SK-N-SH treated with all-trans-retinoic acid at 6 μM for 48 hours (cell line): ENCODE measurements around the gene ACIN1.

Experiments used
- ATAC-seq: fragments of 200-7000 bp; cut with Tn5 transposase; 3 replicates; pipeline ENCODE4 v1.9.1; 2020; ENCODE audit warnings: mild to moderate bottlenecking, moderate library complexity
- ARNTL ChIP-seq: fragments of 450-650 bp; formaldehyde crosslinking; IDR thresholded peaks from 2 replicates; pipeline ENCODE4 v1.5.0; 2020; ENCODE audit warnings: low read depth, mild to moderate bottlenecking, moderate library complexity, borderline replicate concordance
- BACH2 ChIP-seq: fragments of 250-450 bp; sonication (Bioruptor Pico); IDR thresholded peaks from 2 replicates; pipeline ENCODE4 v1.9.0; 2021; ENCODE audit warnings: mild to moderate bottlenecking, borderline replicate concordance
- CSDC2 ChIP-seq: fragments of 250-450 bp; sonication (Bioruptor Pico); IDR thresholded peaks from 2 replicates; pipeline ENCODE4 v1.5.0; 2020; ENCODE audit warnings: mild to moderate bottlenecking, moderate library complexity
- ESRRG ChIP-seq: fragments of 250-450 bp; sonication (Bioruptor Pico); IDR thresholded peaks from 2 replicates; pipeline ENCODE4 v1.6.1; 2021; ENCODE audit warnings: mild to moderate bottlenecking
- GLIS3 ChIP-seq: fragments of 250-450 bp; sonication (Bioruptor Pico); IDR thresholded peaks from 2 replicates; pipeline ENCODE4 v1.5.0; 2020; ENCODE audit warnings: mild to moderate bottlenecking, moderate library complexity
- ISL1 ChIP-seq: fragments of 250-450 bp; sonication (Bioruptor Pico); IDR thresholded peaks from 2 replicates; pipeline ENCODE4 v2.1.2; 2022; ENCODE audit warnings: mild to moderate bottlenecking, moderate library complexity
- PPARA ChIP-seq: fragments of 250-450 bp; sonication (Bioruptor Pico); IDR thresholded peaks from 2 replicates; pipeline ENCODE4 v1.5.0; 2020; ENCODE audit warnings: mild to moderate bottlenecking, borderline replicate concordance
- SNAI2 ChIP-seq: fragments of 250-450 bp; sonication (Bioruptor Pico); IDR thresholded peaks from 2 replicates; pipeline ENCODE4 v1.5.0; 2020; ENCODE audit warnings: mild to moderate bottlenecking, moderate library complexity
- TCF4 ChIP-seq: fragments of 250-450 bp; sonication (Bioruptor Pico); IDR thresholded peaks from 2 replicates; pipeline ENCODE4 v1.8.0; 2021; ENCODE audit warnings: mild to moderate bottlenecking, moderate library complexity, borderline replicate concordance
- TOX ChIP-seq: fragments of 250-450 bp; sonication (Bioruptor Pico); IDR thresholded peaks from 2 replicates; pipeline ENCODE4 v1.8.0; 2021; ENCODE audit warnings: mild to moderate bottlenecking, moderate library complexity, borderline replicate concordance
- ZC3H10 ChIP-seq: fragments of 250-450 bp; sonication (Bioruptor Pico); IDR thresholded peaks from 2 replicates; pipeline ENCODE4 v1.5.1; 2021; ENCODE audit warnings: mild to moderate bottlenecking, moderate library complexity
- ZFP3 ChIP-seq: fragments of 250-450 bp; sonication (Bioruptor Pico); IDR thresholded peaks from 2 replicates; pipeline ENCODE4 v1.5.0; 2020; ENCODE audit warnings: mild to moderate bottlenecking, moderate library complexity
- ZFP30 ChIP-seq: fragments of 450-650 bp; formaldehyde crosslinking; IDR thresholded peaks from 2 replicates; pipeline ENCODE4 v1.5.0; 2022; ENCODE audit warnings: mild to moderate bottlenecking, moderate library complexity
- ZNF70 ChIP-seq: fragments of 450-650 bp; formaldehyde crosslinking; IDR thresholded peaks from 2 replicates; pipeline ENCODE4 v1.5.0; 2020; ENCODE audit warnings: mild to moderate bottlenecking, moderate library complexity
- ZNF8 ChIP-seq: fragments of 450-650 bp; formaldehyde crosslinking; IDR thresholded peaks from 2 replicates; pipeline ENCODE4 v1.5.0; 2020; ENCODE audit warnings: mild to moderate bottlenecking, moderate library complexity
- TF ChIP-seq, protein P1 (sequence below): fragments of 250-450 bp; sonication (Bioruptor Pico); IDR thresholded peaks from 2 replicates; pipeline ENCODE4 v1.5.1; 2020; ENCODE audit warnings: low read depth, mild to moderate bottlenecking, moderate library complexity
- TF ChIP-seq, protein P2 (sequence below): fragments of 250-450 bp; sonication (Bioruptor Pico); IDR thresholded peaks from 2 replicates; pipeline ENCODE4 v1.5.0; 2020; ENCODE audit warnings: mild to moderate bottlenecking, moderate library complexity
- TF ChIP-seq, protein P3 (sequence below): fragments of 250-450 bp; sonication (Bioruptor Pico); IDR thresholded peaks from 2 replicates; pipeline ENCODE4 v1.8.0; 2021; ENCODE audit warnings: low read depth, mild to moderate bottlenecking, moderate library complexity, borderline replicate concordance
- TF ChIP-seq, protein P4 (sequence below): fragments of 250-450 bp; sonication (Bioruptor Pico); IDR thresholded peaks from 2 replicates; pipeline ENCODE4 v1.5.1; 2021; ENCODE audit warnings: mild to moderate bottlenecking, moderate library complexity

Gene ACIN1

DNA sequence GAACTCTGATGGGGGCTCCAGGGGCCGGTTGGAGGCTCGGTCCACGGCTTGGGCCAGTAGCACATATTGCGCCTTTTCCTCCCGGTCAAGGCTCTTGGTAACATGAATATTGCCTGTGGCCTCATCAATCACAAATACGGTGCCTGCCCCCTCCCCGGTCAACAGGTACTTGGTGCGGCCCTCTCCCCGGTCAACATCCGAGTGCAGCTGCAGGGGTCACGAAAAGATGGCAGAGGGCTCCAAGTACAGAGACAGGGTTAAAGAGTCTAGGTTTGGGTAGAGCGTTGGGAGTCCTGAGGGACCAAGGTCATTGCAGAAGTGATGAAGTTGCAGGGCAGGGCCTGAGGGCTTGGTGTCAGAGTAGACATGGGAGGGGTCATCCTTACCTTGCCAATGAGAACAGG lies 39.8 kb downstream of the ACIN1 start:
- no peak for ATAC-seq
- TF ChIP-seq, protein P1, sequence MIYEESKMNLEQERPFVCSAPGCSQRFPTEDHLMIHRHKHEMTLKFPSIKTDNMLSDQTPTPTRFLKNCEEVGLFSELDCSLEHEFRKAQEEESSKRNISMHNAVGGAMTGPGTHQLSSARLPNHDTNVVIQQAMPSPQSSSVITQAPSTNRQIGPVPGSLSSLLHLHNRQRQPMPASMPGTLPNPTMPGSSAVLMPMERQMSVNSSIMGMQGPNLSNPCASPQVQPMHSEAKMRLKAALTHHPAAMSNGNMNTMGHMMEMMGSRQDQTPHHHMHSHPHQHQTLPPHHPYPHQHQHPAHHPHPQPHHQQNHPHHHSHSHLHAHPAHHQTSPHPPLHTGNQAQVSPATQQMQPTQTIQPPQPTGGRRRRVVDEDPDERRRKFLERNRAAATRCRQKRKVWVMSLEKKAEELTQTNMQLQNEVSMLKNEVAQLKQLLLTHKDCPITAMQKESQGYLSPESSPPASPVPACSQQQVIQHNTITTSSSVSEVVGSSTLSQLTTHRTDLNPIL (CRISPR knock-in tag), result no peak
- TF ChIP-seq ZFP3 (CRISPR knock-in tag), result no peak
- TF ChIP-seq ISL1 (CRISPR knock-in tag), result no peak
- TF ChIP-seq ZNF8, result no peak
- TF ChIP-seq, all 23 proteins: peak for 0

DNA sequence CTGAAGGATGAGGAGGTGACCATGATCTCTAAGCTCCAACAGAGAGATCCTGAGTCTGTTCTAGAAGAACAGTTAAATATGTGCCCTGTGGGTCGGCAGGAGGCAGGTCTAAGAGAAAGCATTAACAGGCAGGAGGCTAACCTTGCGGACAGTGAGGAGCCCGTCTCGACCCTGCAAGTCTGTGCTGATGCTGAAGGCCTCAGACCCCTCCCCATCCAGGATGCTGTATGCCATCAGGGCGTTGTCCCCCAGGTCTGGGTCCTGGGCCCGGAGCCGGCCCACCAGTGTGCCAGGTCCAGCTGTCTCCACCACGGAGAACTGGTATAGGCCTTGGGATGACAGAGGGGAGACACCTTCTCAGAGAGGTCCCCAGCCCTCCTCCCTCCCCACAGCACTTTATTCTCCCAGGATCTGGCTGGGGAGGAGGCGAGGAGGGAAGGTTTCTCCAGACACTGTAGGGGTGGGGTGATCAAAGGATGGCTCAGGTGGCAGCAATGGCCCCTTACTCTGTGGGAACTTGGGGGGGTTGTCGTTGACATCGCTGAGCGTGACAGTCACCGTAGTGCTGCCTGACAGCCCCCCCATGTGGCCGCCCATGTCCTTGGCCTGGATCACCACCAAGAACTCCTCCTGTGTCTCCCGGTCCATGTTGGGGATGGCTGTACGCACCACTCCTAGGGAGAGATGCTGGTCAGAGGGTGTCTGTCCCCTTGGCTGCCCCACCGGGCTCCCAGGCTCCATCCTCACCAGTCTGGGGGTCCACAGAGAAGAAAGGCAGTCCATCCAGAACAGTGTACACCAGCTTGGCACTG lies 40.7 kb downstream of the ACIN1 start:
- TF ChIP-seq, protein P2, sequence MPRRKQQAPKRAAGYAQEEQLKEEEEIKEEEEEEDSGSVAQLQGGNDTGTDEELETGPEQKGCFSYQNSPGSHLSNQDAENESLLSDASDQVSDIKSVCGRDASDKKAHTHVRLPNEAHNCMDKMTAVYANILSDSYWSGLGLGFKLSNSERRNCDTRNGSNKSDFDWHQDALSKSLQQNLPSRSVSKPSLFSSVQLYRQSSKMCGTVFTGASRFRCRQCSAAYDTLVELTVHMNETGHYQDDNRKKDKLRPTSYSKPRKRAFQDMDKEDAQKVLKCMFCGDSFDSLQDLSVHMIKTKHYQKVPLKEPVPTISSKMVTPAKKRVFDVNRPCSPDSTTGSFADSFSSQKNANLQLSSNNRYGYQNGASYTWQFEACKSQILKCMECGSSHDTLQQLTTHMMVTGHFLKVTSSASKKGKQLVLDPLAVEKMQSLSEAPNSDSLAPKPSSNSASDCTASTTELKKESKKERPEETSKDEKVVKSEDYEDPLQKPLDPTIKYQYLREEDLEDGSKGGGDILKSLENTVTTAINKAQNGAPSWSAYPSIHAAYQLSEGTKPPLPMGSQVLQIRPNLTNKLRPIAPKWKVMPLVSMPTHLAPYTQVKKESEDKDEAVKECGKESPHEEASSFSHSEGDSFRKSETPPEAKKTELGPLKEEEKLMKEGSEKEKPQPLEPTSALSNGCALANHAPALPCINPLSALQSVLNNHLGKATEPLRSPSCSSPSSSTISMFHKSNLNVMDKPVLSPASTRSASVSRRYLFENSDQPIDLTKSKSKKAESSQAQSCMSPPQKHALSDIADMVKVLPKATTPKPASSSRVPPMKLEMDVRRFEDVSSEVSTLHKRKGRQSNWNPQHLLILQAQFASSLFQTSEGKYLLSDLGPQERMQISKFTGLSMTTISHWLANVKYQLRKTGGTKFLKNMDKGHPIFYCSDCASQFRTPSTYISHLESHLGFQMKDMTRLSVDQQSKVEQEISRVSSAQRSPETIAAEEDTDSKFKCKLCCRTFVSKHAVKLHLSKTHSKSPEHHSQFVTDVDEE (CRISPR knock-in tag), result no peak
- TF ChIP-seq ESRRG (CRISPR knock-in tag), result no peak
- no peak for TF ChIP-seq ZFP3 (CRISPR knock-in tag)
- no peak for TF ChIP-seq ISL1 (CRISPR knock-in tag)
- TF ChIP-seq, protein P3, sequence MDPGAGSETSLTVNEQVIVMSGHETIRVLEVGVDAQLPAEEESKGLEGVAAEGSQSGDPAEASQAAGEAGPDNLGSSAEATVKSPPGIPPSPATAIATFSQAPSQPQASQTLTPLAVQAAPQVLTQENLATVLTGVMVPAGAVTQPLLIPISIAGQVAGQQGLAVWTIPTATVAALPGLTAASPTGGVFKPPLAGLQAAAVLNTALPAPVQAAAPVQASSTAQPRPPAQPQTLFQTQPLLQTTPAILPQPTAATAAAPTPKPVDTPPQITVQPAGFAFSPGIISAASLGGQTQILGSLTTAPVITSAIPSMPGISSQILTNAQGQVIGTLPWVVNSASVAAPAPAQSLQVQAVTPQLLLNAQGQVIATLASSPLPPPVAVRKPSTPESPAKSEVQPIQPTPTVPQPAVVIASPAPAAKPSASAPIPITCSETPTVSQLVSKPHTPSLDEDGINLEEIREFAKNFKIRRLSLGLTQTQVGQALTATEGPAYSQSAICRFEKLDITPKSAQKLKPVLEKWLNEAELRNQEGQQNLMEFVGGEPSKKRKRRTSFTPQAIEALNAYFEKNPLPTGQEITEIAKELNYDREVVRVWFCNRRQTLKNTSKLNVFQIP (CRISPR knock-in tag), result no peak
- TF ChIP-seq PPARA (CRISPR knock-in tag), result no peak
- TF ChIP-seq SNAI2 (CRISPR knock-in tag), result no peak
- no peak for TF ChIP-seq ZC3H10 (CRISPR knock-in tag)
- no peak for TF ChIP-seq GLIS3
- no peak for TF ChIP-seq TCF4 (CRISPR knock-in tag)
- TF ChIP-seq, protein P4, sequence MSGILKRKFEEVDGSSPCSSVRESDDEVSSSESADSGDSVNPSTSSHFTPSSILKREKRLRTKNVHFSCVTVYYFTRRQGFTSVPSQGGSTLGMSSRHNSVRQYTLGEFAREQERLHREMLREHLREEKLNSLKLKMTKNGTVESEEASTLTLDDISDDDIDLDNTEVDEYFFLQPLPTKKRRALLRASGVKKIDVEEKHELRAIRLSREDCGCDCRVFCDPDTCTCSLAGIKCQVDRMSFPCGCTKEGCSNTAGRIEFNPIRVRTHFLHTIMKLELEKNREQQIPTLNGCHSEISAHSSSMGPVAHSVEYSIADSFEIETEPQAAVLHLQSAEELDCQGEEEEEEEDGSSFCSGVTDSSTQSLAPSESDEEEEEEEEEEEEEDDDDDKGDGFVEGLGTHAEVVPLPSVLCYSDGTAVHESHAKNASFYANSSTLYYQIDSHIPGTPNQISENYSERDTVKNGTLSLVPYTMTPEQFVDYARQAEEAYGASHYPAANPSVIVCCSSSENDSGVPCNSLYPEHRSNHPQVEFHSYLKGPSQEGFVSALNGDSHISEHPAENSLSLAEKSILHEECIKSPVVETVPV (CRISPR knock-in tag), result no peak
- no peak for TF ChIP-seq ZFP30
- no peak for TF ChIP-seq ZNF70 (CRISPR knock-in tag)
- TF ChIP-seq, protein P1 (CRISPR knock-in tag), result no peak
- TF ChIP-seq ARNTL, result no peak
- no peak for TF ChIP-seq ZNF8
- TF ChIP-seq CSDC2 (CRISPR knock-in tag), result no peak
- TF ChIP-seq TOX (CRISPR knock-in tag), result no peak
- ATAC-seq, result no peak

DNA sequence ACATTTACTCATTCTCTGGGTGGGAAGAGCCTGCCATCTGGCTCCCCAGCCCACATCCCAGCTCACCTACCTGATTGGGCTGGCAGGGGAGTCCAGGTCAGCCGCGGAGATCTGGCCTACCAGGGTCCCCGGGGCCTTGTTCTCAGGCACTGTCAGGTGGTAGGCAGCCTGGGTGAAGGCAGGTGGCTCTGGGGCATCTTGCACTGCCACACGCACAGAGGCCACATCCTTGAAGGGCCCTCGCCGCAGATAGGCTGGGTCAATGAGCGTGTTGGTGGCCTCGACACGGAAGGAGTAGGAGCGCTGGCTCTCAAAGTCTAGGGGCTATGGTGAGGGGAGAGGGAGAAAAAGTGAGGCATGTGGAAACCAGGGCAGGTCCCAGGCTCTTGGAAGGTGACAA lies 41.5 kb downstream of the ACIN1 start:
- TF ChIP-seq, protein P2 (CRISPR knock-in tag), result no peak
- TF ChIP-seq BACH2 (CRISPR knock-in tag), result no peak
- no peak for TF ChIP-seq ZFP30
- TF ChIP-seq, protein P3 (CRISPR knock-in tag), result no peak
- TF ChIP-seq ZNF8, result no peak
- TF ChIP-seq ZC3H10 (CRISPR knock-in tag), result no peak
- no peak for TF ChIP-seq ISL1 (CRISPR knock-in tag)
- no peak for ATAC-seq
